ENCODE data around the gene GRM7.

Gene GRM7

DNA sequence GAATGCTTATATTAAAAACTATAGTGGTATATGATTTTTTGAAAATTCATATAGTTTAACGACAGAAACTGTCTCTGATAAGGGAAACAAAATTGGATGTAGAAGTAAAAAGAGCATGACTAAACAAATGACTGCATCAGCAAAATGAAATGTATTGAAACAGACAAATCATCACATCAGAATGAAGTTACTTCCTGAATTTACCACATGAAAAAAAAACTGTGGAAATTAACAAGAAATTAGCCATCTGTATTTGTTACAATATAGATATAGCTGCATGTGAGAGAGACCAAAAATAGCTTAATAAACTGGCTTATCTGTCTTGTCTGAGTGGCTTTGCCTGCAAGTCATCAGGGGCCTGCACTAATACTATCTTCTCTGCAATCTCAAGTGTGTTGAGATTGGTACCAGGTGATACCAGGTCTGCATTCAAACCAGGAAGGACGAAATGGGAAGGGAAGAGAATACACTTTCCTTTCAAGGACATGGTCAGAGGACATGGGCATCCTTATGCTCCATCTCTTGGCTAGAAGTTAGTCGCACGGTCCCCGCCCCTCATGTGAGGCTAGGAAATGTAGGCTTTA lies 388.7 kb downstream of the GRM7 start:
- DNase-seq: no peak

DNA sequence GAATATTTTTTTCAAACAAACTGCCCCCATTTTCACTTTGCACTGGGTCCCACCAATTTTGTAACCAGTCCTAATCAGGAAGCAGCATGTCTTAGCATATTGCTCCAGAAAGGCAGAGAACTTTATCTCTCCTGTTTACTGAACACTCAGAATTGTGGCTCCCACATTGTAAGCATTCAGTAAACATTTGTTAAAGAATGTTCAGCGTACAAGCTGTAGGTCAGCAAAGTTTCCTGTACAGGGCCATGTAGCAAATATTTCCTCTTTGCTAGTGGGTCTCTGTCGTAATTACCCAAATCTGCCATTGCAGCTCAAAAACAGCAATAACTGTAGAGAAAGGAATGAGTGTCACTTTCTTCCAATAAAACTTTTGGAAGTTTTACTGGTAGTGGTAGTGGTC lies 393.3 kb downstream of the GRM7 start:
- no peak for DNase-seq

DNA sequence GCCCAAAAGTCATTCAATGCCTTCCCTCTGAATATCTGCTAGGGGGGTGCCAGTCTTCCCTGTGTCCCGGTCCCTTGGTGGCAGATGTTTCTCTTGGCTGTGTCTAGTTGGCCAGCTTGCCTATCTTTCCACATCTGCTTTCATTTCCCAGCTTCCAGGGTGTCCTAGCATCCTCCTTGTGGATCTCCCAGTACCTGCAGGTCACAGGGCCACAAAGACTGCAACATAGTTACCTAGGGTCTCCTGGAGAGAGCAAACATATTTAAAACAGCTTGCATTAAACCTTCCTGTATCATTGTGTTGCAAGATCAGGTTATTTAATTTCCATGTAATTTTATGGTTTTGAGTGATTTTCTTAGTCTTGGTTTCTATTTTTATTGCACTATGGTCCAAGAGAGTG lies 400.1 kb downstream of the GRM7 start:
- no peak for DNase-seq

DNA sequence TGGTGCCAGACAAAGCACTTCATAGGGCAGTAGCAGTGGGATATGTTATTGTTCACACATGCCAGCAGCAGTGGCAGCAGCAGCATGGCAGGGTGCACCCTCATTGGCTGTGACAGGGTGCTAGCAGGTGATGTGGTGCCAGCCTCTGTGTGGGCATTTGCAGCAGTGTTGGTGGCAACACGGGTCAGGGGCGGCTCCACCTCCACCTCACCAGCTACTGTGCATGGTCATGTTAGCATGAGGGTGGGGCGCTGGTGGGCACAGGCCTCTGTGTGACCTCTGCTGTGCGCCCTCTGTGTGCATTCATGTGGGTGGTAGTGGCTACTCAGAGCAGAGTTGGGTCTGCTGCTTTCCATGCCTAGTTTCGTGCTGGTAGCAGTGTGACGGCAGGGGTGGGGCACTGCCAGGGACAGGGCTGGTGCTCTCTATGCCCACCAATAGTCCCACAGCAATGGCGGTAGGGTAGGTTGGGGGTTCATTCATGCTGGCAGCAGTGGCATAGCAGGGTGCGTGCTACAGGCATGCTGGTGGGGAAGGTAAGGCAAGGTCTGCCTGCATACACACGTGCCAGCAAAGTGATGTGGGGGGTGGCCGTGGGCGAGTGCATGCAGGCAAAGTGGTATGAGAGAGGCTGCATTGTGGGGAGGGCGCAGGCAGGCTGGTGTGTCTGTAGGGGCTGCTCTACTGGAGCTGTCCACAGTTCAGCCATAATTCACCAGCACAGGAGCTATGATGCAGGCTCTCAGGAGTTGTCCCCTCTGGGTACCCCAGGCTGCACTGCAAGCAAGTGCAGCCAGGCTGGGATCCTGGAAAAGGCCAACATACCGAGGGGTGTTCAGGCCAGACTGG lies 402.7 kb downstream of the GRM7 start:
- DNase-seq: no peak

DNA sequence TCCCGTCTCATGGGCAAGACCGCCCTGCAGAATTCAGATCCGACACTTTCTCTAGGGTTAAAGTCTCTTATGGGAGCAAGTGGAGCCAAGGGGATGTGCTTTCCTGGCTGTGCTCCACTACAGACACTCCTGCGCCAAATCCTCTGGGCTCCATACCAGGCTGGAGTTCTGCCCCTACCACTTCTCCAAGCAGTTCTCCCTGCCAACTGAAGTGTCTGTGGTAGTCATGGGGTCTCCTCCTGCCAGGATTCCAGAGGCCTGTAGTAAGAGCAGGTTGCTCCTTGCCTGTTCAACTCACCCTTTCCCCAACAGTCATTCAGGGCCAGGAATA lies 403.2 kb downstream of the GRM7 start:
- no peak for DNase-seq

DNA sequence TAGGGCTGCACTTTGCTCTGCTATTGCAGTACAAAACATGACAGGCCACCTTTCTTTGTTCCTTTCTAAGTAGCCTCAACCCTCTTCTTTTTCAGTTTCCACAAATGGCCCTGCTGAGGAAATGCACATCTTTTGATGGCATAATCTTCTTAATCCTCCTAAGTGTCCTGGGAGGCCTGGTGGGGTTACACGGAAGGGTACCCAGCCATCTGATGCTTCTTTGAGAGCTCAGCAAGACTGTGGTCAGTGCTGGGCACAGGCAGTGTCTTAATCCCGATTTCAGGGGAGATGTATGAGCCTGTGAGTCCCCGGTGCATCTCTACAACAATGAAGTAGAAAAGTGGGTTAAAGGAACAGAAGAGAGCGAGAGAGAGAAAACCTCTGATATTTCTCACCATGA lies 404.8 kb downstream of the GRM7 start:
- DNase-seq: no peak

DNA sequence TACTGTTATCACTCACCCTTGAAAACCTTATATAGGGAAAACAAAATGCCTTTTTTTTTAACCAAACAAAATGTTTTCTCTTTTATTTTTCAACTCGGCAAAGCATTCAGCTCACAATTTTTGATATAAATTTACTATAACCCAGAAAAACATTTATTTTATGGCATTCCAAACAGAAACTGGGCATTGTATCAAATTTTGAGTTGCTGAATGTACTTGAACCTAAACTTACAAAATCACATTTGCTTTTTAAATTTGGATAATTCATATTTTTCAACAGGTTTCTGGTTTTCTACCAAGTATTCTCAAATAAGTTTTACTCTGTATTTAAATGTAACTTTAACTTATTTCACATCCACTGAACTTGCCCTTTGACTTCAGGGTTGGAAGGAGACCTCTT lies 405.6 kb downstream of the GRM7 start:
- no peak for DNase-seq

DNA sequence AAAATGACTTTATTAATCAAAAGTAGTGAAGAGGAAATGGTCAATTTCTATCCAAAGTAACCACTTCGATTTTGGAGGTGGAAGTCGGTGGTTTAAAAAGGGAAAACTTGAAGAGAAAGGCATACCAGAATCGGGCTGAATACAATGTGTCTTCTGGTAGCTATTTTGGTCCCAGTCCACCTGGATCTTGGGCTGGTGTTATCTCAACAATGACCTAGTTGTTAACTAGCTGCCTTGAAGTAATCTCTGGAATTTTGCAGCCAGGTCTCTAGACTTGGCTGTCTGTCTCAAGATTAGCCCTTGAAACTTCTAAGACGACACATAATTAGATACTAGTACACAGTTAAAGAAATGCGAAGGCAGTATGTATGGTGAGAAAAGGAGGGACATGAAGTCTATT lies 409.8 kb downstream of the GRM7 start:
- no peak for DNase-seq

DNA sequence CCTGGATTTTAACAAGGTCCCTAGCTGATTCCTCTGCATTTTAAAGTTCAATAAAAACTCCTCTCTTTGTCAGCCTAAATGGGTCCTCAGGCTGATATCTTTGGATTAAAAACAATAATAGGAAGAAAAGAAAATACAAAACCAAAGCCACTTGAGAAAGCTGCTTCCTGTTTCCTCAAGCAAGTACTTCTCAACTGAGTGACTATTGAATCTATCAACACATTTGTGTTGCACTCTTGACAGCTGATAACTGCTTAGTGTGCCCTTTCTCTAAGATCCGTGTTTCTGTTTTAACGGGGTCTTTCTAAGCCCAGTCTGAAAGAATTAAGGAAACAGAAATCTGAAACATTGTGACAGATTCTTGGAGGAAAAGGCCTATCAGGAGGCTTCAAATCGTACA lies 410.7 kb downstream of the GRM7 start:
- DNase-seq: no peak

DNA sequence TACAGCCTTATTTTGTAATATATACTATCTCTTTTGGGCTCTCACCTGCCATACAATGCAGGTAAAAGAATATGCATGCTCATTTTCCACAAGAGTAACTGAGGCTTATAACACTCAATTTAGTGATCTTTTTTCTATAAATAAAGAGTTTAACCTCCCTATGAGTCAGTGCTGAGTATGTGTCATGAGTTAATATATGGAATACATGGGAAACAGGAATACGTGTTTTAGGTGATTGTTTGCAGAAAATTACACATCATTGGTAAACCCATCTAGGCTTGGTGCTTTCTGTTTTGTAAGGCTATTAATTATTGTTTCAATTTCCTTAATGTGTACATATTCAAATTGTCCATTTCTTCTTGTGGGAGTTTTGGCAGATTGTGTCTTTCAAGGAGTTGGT lies 411.3 kb downstream of the GRM7 start:
- no peak for DNase-seq

DNA sequence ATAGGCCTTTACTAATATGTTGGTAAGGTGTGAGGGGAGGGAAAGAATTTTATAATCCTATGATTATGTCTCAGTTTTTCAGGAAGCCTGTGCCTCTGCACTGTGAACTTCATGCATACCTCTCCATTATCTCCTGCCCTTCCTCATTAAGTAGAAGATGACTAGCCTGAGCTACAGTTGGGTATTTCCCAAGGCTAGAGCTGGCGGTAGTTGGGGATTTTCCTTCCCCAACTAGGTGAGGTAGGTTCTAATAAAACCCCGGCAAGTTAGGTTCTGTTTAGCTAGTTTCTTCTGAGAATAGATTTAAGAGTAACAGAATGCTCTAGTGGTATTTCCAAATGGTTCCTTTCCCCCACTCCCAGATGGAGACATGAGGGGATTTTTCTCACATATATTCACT lies 414.5 kb downstream of the GRM7 start:
- no peak for DNase-seq

DNA sequence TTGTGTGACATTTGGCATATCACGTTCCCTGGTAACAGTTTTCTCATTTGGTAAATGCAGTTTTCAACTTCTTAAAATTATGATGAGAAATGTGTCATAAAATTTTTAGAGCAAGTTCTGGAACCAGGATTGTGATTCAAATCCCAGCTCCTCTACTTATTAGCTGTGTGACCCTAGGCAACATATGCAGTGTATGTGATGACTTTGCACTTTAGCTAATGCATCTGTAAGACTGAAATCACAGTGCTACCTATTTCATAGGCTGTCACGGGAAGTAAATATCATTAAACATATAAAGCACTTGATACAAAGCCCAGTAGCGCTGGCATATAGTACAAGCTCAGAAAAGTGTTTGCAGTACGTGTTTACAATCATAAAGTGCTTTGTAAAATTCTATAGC lies 419.4 kb downstream of the GRM7 start:
- DNase-seq: no peak

DNA sequence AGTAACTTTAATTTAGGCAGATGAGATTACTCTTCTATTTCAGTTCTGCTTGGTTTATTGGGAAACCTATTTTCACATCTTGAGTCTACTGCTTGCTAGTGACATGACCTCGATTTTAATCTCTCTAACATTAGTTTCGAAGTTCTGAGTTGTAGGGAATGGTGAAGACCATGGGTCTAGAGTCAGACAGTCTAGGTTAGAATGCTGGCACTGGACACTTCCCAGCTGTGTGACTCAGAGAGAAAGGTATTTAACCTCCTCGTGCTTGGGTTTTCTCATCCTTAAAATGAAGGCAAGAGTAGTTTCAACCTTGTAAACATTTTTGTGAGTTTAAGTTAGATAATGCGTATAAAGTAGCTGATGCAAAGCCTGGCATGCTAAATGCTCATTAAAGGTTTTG lies 422.1 kb downstream of the GRM7 start:
- DNase-seq: no peak

DNA sequence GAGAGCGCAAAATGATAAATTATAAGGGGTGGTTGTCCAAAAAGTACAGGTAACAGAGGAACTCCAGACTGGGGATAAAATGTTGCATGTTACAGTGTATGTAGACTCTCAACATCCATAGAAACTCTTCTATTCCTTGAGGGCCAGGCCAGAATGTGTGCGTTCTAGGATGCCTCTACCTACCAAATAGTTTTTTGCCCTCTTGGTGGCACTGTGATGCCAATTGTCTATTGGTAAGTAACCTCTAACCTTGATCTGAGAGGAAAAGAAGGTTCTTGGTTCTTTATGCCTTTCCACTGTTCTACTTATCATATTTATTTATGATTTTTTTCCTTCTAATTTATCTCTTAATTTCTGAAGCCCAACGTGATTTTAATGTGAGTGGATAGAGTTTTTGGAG lies 424.6 kb downstream of the GRM7 start:
- DNase-seq: no peak

DNA sequence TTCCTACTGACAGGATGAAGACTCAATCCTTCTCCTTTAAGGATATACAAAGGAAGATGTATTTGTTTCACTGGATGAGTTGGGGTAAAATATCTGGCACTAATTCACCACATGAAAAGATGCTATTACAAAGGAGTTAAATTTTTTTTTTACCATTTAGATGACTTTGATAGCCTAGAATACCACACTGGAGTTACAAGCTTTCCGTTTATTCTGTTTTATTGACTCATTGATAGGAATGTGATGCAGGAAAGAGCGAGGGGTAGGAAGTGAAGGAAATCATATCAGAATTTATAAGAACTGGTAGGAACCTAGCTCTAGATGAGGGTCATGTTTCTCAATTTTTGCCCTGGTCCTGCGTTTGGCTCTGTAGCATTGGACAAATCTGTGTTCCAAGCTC lies 427.2 kb downstream of the GRM7 start:
- DNase-seq: no peak

DNA sequence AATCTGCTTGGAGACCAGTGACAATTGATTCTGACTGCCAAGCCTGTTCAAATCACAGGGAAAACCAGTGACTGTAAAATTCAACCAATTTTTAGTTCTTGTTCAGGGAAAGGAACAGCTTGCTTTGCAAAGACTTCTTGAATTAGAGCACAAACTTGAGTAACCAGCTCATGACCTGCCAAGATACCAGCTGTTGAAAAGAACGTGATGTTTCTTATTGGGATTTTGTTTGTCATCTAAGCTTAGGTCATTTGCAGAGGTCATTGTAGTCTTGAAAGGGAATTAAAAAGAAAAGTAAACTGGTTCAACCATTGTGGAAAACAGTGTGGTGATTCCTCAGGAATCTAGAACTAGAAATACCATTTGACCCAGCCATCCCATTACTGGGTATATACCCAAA lies 428.2 kb downstream of the GRM7 start:
- no peak for DNase-seq

DNA sequence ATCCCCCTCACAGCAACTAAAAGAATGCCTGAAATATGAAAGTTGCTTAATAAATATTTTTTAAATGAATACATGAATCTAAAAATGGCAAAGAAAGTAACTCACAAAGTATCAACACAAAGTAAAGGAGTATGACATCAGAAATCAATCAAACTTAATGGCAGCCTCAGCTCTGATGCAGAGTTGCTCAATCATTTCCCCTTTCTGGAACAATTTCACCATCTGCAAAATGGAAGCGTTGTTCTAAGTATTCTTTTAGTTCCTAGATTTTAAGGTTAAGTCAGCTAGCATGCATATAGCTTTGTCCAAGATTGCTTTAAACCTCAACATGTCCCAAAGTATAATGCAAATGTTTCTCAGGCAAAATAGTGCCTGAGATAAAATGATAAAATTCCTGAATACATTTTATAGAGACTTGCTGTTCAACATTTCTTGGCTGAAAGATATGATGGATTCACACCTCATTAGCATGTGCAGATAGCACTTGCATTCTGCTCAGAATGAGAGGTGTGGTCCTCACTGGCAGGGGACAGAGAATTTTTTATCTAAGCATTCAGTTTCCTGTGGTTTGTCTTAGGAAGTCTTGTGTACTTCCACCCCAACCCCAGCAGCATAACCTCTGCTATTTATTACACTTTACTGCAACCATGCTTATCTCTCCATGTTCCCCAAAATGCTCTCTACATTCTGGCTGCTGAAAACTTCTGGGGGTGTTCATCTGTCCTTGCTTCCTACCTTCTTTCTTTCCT lies 429.3 kb downstream of the GRM7 start:
- DNase-seq: no peak

DNA sequence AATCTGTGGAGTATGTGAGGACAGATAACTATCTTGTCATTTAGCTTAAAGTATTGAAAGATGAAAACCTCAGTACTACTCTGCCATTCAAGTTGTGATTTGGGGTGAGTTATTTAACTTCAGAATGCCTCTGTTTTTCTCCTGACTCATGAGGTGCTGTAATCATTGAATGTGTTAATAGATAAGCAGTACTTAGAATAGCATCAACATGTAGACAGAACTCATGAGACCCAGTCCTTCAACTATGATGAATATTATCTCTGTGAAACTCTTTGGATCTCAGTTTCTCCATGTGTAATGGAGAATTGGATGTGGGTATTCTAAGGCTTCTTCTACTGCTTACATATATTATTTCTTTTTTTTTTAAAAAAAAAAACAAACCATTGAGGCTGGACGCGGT lies 431.4 kb downstream of the GRM7 start:
- no peak for DNase-seq

DNA sequence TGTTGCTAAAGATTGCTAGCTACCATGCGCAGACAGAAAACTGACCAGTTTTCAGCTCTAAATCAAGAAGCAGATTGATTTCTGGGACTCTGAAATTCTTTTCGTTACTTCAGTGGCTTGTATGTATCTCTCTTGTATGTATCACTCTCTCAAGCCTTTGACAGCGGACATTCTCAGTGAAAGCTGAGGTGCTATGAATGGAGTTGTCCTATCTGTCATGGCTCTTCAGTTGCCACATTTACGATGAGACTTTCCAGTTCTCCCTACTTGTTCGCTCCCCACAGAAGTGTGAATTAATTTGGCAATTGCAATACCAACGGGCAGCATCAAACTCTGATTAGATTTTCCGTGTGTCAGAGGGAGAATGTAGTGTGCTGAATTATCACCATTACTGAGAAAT lies 432.4 kb downstream of the GRM7 start:
- no peak for DNase-seq

DNA sequence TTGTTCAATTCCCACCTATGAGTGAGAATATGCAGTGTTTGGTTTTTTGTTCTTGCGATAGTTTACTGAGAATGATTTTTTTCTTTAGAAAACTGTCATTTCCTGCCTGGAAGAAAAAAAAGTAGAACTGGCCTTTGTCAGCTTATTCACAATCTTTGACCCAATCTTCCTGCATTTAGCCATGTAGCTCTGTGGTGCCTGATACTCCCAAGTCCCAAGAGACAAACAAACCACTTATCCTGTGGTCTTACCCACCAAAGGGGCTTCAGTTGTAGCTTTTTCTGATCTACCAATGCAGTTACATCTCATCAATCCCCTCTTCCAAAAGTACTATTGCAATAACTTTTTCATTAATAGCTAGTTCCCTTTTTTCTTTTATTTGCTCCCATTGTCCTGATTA lies 444.6 kb downstream of the GRM7 start:
- DNase-seq: no peak

DNA sequence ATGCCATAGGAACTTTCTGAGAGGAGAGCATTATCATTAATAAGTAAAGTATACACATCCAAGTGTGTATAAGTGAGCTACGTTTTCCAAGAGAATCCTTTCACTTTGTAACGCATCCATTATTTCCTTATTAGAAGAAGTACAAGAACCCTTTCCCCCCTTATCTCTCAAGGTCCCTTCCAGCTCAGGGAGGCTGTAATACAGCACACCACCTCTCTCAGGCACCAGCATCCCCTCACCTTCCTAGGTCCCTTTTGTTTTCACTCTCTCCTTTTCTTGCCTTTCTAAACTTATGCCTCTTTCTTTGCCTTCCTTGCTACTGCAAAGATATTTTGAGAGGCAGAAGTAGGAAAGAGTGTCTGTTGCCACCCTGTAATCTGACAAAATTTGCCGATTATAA lies 446.0 kb downstream of the GRM7 start:
- DNase-seq: no peak

DNA sequence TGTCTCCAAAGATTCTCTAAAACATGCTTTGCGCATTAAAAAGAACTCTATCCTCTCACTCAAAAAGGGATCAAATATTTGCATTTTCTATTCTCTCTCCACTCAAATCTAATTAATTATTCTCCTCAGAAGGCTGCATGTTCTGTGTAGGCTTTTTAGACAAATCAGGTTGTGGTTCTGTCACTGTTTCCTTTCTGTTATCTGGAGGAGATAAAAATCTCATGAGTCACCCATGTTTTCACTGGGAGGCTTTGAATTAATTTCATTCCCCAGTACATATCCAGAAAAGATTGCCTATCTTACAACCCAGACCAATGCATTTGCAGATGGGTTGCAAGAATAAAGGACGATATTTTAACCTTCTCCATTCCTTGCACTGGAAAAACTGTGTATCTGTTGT lies 446.5 kb downstream of the GRM7 start:
- DNase-seq: no peak

DNA sequence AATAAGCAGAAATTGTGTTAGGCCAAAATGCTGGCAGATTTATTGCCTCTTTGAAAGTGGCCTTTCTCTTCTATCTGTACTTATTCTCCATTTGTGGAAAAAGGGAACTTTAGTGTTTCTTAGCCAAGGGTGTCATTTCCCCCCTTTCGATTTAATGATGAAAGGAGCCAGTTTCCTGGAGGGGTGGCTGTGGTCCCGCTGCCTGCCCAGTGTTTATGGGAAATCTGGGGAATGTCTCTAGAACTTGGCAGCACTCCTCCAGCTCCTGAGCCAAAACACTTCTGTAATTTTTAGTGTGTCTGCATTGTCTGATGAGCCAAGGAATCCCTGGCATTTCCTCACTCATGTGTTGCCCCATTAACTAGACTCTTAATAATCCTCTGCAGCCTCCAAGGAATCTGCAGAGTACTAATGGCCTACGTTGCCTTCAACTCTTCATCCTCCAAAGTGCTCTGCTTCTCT lies 448.8 kb downstream of the GRM7 start:
- DNase-seq: no peak

DNA sequence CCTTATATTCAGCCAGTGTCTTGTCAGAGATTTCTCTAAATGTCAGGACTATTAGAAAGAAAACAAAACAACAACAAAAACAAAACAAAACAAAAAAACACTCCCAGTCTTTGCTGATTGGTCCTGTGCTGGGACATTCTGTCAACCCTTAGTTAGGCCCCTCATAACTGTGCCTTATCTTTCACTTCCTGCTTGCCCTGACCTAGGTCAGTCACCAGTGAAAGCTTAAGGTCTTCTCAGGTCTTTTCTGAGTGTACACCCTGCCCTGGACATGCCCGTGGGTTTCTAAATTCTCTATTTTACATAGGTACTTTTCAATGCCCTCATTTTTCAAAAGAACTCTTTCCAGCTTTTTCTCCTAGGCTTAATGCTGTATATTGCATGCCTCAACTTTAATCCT lies 454.1 kb downstream of the GRM7 start:
- no peak for DNase-seq

Data from DMS 273 treated with DMSO at 0.1 percent for 48 hours (cell line).